Stimulated activated CD8-positive, alpha-beta memory T cell treated with anti-CD3 and anti-CD28 coated beads, Interleukin-12 subunit alpha, Interleukin-12 subunit beta, amount 100 ng/mL, for 1 hour (primary cell): ENCODE data around the gene MPRIP.
A peak's percentile ranks its signal among the peaks of the same experiment; 100 is the strongest.

Source experiments
- DNase-seq: peaks from one replicate; pipeline ENCODE4 v3.0.0-alpha.2; 2020; ENCODE audit warnings: low read depth

The MPRIP gene

GRCh38 chr17:17235212-17236174 is 193.2 kb downstream of the MPRIP start:
- DNase-seq: no peak

DNA sequence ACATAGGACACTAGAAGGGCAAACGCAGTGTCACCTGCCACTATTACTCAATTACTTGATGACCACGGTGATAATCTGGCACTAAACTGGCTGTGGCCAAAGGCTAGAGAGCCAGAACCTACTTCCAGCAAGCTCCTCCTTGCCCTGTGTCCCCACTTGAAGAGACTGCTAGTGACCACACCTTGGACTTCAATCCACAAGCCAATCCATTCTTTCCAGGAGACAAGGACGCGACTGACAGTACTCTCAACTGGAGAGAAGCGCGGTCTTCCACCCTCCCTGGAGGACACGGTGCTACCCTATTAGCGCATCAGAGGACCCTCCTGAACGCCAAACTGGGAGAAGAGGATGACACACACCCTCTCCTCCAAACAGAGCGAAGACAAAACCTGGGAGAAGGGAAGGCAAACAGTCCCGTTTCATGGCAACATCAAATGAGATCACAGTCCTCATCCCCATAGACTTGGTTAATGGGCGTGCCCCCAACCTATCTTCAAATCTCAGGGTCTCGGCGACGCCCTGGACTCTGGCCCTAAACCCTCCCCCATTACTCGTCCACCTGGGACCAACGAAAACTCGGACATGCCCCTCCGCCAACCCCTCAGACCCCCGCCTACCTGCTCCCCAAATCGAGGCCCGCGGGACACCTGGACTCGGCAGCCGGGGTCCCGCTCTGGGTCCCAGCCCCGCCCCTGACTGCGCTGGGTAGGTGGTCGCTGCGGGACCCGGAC is 194.2 kb downstream of the MPRIP start:
- no peak for DNase-seq

GRCh38 chr17:17237026-17237799 is 195.0 kb downstream of the MPRIP start, which contains the start of gene FLCN:
FLCN (minus strand) TSS chr17:17237168; CDS start chr17:17228137, 9,031 bp downstream.
- peak; percentile 84 for DNase-seq

- DNase-seq: no peak
These were observed 197.6 kb downstream of the MPRIP start for GRCh38 chr17:17239832-17240231.

- DNase-seq: no peak
These were observed 199.4 kb downstream of the MPRIP start for GRCh38 chr17:17241656-17242055.

- no peak for DNase-seq
These were observed 200.0 kb downstream of the MPRIP start for GRCh38 chr17:17242246-17242645.
